Measurements from ENCODE around the gene RBBP5.

RBBP5 gene

DNA sequence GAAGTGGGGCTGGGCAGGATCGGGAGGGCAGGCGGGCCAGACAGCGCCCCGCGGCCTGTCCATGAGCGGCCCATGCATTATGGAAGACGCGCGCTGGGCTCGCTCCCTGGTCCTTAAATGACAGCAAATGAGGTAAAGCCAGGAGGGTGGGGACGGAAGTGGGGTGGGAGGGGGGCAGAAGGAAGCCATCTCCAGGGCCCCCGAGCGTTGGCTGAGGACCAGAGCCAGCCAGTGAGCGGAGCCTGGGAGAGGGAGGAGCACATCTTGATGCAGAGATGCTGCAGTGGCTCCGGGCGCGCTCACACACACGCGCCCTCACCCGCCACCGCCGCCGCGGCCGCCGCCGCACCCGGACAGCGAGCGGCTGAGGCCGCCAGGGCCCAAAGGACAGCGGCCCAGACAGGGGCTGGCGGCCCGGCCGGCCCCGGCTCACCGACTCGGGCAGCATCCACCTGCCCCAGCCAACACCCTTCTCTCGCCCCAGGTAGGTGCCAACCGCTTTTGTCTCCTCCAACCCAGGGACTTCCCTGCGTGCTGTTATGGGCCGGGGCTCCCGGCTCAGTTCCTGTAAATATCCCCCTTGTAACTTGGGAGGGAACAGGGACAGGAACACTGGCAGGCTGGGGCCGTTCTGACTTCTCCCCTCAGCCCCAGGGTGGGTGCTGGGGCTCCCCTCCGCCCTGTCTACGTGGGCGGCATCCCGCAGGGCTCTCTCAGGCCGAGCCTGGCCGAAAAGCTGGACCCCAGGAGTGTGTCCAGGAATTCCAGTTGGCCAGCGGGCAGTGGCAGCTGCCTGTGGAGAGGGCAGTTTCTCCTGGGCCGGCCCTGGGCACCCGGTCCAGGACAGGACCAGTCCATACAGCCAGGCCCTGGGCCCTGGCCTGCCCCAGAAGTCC, 78.6 kb downstream of the RBBP5 start, which contains the start of gene CNTN2:
TSS of gene CNTN2 (plus strand) at position 302 of the 896 bp plus-strand sequence. CDS start 9,974 bp downstream, outside the sequence.
- TF ChIP-seq, protein P1, sequence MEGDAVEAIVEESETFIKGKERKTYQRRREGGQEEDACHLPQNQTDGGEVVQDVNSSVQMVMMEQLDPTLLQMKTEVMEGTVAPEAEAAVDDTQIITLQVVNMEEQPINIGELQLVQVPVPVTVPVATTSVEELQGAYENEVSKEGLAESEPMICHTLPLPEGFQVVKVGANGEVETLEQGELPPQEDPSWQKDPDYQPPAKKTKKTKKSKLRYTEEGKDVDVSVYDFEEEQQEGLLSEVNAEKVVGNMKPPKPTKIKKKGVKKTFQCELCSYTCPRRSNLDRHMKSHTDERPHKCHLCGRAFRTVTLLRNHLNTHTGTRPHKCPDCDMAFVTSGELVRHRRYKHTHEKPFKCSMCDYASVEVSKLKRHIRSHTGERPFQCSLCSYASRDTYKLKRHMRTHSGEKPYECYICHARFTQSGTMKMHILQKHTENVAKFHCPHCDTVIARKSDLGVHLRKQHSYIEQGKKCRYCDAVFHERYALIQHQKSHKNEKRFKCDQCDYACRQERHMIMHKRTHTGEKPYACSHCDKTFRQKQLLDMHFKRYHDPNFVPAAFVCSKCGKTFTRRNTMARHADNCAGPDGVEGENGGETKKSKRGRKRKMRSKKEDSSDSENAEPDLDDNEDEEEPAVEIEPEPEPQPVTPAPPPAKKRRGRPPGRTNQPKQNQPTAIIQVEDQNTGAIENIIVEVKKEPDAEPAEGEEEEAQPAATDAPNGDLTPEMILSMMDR (IDR thresholded peaks at IDR 0.05; ENCODE audit: extremely low read depth, missing control alignments): no peak

DNA sequence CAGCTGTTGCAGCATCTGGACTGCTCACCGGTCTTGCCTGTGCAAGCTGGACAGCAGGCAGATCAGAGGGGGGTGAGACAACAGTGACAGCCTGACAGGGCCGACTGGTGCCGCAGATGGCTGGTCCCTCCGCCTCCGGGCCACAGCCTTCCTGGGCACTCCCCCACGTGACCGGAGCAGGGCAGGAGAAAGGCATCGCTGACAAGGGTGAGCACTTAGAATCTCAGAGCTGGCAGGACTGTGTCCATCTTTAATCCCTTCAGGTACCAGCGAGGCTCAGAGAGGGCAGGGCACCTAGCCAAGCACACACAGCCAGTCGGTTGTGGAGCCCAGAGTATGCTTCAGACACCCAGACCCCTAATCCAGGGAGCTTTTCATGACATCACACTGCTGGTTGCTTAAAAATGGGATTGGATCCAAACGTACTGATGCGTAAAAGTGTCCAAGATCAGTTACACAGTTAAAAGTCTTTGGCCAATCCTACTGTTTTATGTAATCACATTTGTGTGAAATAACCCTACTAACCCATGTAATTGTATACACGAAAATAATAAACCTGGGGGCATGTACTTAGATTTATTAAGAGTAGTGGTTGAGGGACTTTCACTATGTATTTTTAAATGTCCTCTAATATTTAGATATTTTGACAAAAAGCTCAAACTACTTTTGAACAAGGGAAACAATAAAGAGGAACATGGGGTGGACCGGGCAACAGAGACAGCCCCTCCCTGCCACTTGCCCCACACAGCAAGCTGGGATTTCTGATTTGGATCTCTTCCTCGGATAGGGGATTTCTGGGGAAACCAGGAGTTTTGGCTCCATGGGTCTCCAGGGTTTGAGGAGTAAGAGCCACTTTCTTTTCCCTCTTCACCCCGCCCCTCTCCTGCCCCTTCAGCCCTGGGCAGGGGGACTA, 79.5 kb downstream of the RBBP5 start:
- TF ChIP-seq, protein P1 (IDR thresholded peaks at IDR 0.05; ENCODE audit: extremely low read depth, missing control alignments): no peak
- DNase-seq (ENCODE audit: low spot score): no peak

More for the DNA sequence above, 78.6 kb downstream of the RBBP5 start, which contains the start of gene CNTN2:
- DNase-seq (ENCODE audit: low spot score): no peak

DNA sequence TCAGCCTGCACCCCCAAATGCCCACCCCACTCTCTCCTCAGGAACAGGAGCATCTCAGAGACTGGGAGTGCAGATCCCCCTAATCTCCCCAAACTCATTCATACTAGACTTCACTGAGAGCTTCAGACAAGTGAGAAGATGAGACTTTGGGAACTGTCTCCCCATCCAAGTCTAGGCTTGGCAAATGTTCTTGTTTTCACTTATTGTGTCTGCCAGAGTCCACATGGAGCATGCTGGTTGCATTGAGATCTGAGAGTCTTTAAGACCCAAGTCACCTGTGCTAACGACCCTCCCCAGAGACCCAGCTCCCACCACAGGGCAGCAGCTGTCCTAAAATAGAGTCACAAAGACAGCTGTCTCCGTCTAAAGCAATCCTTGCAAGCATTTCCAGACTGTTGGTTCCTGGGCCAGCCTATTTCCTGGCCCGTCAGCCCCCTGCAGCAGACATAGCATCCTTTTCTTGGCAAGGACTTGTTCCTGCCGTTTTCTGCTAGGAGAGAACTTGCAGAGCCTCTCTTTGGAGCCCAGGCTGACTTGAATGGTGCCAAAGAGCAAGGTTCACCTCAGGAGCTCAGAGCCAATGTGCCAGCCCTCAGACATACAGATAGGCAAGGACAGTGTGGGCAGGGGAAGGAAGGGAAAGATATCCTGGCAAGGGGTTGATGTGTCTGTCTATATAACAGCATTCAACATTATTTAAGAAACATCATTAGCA, 80.6 kb downstream of the RBBP5 start:
- TF ChIP-seq, protein P1 (IDR thresholded peaks at IDR 0.05; ENCODE audit: extremely low read depth, missing control alignments): no peak

DNA sequence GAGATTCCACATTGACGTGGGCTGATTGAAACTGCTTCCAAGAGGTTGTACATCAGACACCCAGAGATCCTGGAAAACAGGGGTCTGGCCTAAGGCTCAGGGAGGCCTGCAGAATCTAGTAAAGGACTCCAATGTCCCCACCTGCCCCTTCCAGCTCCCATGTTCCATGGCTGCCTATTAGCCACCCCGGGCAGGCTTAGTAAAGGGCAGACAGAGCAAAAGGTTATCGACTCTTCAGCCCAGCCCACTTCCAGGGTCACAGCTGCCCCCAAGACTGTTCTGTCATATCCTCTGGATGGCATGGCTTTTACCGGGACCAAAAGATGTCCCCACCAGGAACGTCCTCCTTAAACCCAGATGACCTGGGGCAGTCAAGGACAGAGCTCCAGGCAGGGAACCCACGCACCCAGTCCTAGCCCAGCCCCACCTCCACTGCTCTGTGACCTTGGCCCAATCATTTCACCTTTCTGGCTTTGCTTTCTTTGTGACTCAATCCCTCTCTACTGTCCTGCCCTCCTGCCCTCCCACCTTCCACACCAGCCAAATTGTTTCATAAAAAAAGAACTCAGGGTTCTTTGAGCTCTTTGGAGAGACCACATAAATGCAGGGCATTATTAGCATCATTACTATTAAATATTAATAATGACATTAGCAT, 83.5 kb downstream of the RBBP5 start:
- DNase-seq (ENCODE audit: low spot score): no peak

More for the DNA sequence above, 80.6 kb downstream of the RBBP5 start:
- no peak for DNase-seq (ENCODE audit: low spot score)

GRCh38 chr1:205037539-205037938, 84.2 kb downstream of the RBBP5 start:
- no peak for DNase-seq (ENCODE audit: low spot score)
- TF ChIP-seq, protein P1 (IDR thresholded peaks at IDR 0.05; ENCODE audit: extremely low read depth, missing control alignments): no peak

More for the DNA sequence above, 83.5 kb downstream of the RBBP5 start:
- TF ChIP-seq, protein P1 (IDR thresholded peaks at IDR 0.05; ENCODE audit: extremely low read depth, missing control alignments): no peak
